ENCODE results near the gene MINDY4. TPM values are rescaled to one million over a fixed set of nuclear protein-coding genes. Genes with fewer than 3 reads are reported as not detected.

Gene MINDY4
- polyA plus RNA-seq, 1 experiment, result 2.3 TPM

DNA sequence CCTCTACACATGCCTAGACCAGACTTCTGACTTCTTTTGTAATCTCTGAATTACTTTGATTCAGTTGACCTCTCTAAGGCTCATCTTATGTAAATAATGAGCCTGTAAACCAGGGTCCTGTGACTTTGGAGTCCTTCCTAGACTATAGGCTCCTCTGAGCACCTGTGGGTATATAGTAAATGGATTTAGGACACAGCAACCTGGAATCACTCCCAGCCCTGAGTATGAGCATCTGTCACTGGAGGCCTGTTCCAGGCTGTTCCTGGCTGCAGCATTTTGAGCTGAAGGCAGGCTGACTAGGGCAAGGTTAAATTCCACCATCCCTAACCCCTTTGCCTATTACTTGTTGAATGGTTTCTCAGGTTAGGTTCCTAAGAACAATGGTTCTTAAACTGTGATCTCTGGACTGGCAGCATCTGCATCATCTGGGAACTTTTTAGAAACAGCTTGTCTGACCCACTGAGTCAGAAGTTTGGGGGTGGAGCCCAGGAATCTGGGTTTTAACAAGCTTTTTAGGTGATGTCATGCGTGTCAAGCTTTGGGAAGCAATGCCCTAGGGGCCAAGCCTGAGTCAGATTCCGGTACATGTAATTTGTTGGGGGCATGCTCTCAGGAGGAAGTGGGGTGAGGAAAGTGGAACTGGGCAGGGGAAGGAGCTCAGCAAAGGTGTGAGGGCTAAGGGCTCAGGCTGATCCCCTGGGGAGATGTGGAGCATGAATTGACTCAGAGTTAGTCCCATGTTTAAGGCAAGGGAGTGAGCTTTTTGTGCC, 28.2 kb downstream of the MINDY4 start:
- no peaks in the 10 kb centered on the region for H3K27me3 ChIP-seq (ENCODE audit: control insufficient read depth, insufficient read depth, low read length)
- DNase-seq (ENCODE audit: low read depth), result peak; percentile 80
- H3K36me3 ChIP-seq (ENCODE audit: control insufficient read depth, insufficient read depth, low read length), result no peaks in the 10 kb centered on the region
- H3K4me3 ChIP-seq (ENCODE audit: low read depth, low read length), result no peak overlapping the region
- POLR2A ChIA-PET, result no interaction called here
- CTCF ChIA-PET, result interaction anchor here (0.6 to 2.1 kb wide), 24 partner anchors 11 to 335 kb away, joined by 3 to 29 read pairs (median 3); no protein-coding TSS in a partner anchor
- TF ChIP-seq, protein P1, sequence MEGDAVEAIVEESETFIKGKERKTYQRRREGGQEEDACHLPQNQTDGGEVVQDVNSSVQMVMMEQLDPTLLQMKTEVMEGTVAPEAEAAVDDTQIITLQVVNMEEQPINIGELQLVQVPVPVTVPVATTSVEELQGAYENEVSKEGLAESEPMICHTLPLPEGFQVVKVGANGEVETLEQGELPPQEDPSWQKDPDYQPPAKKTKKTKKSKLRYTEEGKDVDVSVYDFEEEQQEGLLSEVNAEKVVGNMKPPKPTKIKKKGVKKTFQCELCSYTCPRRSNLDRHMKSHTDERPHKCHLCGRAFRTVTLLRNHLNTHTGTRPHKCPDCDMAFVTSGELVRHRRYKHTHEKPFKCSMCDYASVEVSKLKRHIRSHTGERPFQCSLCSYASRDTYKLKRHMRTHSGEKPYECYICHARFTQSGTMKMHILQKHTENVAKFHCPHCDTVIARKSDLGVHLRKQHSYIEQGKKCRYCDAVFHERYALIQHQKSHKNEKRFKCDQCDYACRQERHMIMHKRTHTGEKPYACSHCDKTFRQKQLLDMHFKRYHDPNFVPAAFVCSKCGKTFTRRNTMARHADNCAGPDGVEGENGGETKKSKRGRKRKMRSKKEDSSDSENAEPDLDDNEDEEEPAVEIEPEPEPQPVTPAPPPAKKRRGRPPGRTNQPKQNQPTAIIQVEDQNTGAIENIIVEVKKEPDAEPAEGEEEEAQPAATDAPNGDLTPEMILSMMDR (IDR thresholded peaks at IDR 0.05; ENCODE audit: insufficient read depth, low read depth, low read length), result no peak

DNA sequence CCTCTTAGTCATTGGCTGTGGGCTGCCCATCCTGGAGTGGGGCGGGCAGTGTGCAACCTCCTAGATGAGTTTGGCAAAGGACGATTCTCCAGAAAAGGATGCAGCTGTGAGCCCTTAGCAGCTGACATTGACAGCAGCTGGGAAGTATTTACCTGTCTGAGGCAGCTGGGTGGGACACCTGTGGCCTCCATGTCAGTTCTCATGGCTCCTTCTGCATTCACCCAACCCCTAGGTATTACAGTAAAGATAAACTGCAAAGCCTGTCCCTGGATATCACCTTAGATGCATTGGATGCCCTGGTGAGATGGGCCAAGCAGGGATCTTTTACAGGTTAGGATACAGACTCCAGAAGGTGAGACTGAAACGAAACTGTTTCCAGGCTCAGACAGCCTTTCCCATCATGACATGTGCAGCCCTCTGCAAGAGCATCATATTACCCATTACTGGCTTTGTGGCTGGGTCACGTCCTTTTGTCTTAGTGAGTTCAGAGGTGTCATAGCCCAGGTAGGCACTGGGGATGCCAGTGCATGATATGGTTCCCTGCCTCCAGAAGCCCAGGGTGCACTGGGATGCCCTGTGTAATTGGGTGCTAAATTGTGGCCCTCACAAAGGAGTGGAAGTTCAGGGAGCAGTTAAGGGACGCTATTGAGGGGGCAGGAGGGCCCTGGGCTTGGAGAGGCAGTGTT, 28.9 kb downstream of the MINDY4 start:
- no peaks in the 10 kb centered on the region for H3K27me3 ChIP-seq (ENCODE audit: control insufficient read depth, insufficient read depth, low read length)
- H3K36me3 ChIP-seq (ENCODE audit: control insufficient read depth, insufficient read depth, low read length), result no peaks in the 10 kb centered on the region
- POLR2A ChIA-PET, result no interaction called here
- CTCF ChIA-PET, result interaction anchor here (0.7 to 2.1 kb wide), 23 partner anchors 12 to 334 kb away, joined by 3 to 29 read pairs (median 3); no protein-coding TSS in a partner anchor
- DNase-seq (ENCODE audit: low read depth), result no peak
- H3K4me3 ChIP-seq (ENCODE audit: low read depth, low read length), result no peak overlapping the region
- TF ChIP-seq, protein P1 (IDR thresholded peaks at IDR 0.05; ENCODE audit: insufficient read depth, low read depth, low read length), result no peak

DNA sequence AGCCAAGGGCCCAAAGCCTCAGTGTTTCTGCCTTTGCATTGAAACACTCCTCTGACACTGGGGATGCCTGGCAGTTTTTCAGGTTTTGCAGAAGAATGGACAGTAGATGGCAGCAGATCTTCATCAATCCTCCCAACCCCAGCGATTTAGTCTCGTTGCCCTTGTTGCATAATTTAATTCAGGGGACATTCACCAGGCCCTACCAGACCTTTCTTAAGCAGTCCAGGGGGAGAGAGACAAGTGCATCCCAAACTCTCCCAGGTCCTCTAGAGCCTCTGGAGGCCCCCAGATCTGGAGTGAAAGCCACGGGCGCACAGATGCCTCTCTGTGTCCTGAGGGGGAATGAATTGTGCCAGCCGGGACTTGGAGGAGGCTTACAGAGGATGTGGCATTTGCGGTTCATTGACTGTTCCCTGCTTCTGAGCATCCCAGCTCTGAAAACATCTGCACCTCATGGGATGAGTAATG, 29.6 kb downstream of the MINDY4 start:
- DNase-seq (ENCODE audit: low read depth), result no peak
- Histone ChIP-seq H3K27me3 (ENCODE audit: control insufficient read depth, insufficient read depth, low read length) (peaks cover 1% of the 10 kb centered on the region; the same call in 1 of the 2 replicates), H3K36me3 (ENCODE audit: control insufficient read depth, insufficient read depth, low read length) (no peaks in the 10 kb centered on the region), H3K4me3 (ENCODE audit: low read depth, low read length) (no peak overlapping the region)
- POLR2A ChIA-PET, result no interaction called here
- CTCF ChIA-PET, result interaction anchor here (0.7 to 2.6 kb wide), 21 partner anchors 10 to 334 kb away, joined by 3 to 25 read pairs (median 5); partner anchors contain the start of gene INMT
- TF ChIP-seq, protein P1 (IDR thresholded peaks at IDR 0.05; ENCODE audit: insufficient read depth, low read depth, low read length), result peak; percentile 69

DNA sequence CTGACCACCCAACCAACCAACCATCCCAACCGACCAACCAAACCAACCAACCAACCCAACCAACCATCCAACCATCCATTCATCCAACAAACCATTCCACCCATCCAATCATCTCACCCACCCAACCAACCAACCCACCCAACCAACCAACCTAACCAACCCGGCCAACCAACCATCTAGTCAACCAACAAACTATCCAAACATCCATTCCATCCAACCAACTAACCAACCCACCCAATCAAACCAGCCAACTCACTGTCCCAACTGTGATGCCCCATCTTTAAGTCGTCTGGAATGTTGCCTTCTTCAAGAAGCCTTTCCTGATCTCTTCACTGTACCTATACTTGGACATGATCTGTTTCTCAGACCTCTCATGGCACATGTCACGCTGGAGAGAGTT, 31.6 kb downstream of the MINDY4 start:
- POLR2A ChIA-PET, result no interaction called here
- Histone ChIP-seq H3K4me3 (ENCODE audit: low read depth, low read length) (no peak overlapping the region), H3K27me3 (ENCODE audit: control insufficient read depth, insufficient read depth, low read length) (peaks cover 8% of the 10 kb centered on the region), H3K36me3 (ENCODE audit: control insufficient read depth, insufficient read depth, low read length) (no peaks in the 10 kb centered on the region)
- no peak for DNase-seq (ENCODE audit: low read depth)
- CTCF ChIA-PET, result interaction anchor here (2.6 kb wide), 1 partner anchor 172 kb away, joined by 21 read pairs; no protein-coding TSS in a partner anchor
- TF ChIP-seq, protein P1 (IDR thresholded peaks at IDR 0.05; ENCODE audit: insufficient read depth, low read depth, low read length), result no peak

DNA sequence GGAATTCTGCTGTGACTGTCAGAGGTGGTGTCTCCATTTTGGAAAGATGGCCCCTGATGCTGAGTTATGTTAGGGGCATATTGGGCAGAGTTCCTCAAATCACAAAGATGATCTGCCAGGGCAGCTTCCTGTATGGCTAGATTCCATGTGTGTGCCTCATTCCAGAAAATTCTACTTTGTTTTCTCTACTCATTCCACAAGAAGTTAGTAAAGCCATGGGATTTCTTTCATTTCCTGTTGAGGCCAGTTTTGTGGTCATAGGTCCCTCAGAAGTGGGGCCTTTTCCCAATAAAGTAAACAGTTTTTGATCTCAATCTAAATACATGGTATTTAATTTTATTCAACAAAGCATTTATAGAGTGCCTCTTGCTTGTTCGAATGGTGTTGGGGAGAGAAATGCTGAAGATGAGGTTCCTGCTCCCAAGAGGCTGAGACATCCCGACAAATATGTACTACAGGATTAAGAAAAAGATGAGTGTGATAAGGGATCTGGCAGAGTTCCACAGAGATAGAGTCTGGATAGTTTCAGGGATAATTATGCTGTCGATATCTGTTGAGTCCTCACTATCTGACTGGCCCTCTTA, 33.0 kb downstream of the MINDY4 start:
- TF ChIP-seq, protein P1 (IDR thresholded peaks at IDR 0.05; ENCODE audit: insufficient read depth, low read depth, low read length), result no peak
- POLR2A ChIA-PET, result no interaction called here
- peaks cover 8% of the 10 kb centered on the region for H3K27me3 ChIP-seq (ENCODE audit: control insufficient read depth, insufficient read depth, low read length)
- no peaks in the 10 kb centered on the region for H3K36me3 ChIP-seq (ENCODE audit: control insufficient read depth, insufficient read depth, low read length)
- peak; percentile 87 for DNase-seq (ENCODE audit: low read depth)
- no peak overlapping the region for H3K4me3 ChIP-seq (ENCODE audit: low read depth, low read length)
- CTCF ChIA-PET, result interaction anchor here (1.2 to 1.6 kb wide), 5 partner anchors 10 to 179 kb away, joined by 3 to 6 read pairs (median 3); no protein-coding TSS in a partner anchor

Data from BJ (cell line).